Ramos (cell line): ENCODE measurements around the gene FAM83E.

Experiments used
- in situ Hi-C: fragments of 300-500 bp; cut with MboI; formaldehyde crosslinking; loops from one replicate; pipeline ENCODE4 v1.14.3; 2022; ENCODE audit warnings: low sequenced_read_pairs; ENCODE audit not compliant: unreplicated experiment

Gene FAM83E

DNA sequence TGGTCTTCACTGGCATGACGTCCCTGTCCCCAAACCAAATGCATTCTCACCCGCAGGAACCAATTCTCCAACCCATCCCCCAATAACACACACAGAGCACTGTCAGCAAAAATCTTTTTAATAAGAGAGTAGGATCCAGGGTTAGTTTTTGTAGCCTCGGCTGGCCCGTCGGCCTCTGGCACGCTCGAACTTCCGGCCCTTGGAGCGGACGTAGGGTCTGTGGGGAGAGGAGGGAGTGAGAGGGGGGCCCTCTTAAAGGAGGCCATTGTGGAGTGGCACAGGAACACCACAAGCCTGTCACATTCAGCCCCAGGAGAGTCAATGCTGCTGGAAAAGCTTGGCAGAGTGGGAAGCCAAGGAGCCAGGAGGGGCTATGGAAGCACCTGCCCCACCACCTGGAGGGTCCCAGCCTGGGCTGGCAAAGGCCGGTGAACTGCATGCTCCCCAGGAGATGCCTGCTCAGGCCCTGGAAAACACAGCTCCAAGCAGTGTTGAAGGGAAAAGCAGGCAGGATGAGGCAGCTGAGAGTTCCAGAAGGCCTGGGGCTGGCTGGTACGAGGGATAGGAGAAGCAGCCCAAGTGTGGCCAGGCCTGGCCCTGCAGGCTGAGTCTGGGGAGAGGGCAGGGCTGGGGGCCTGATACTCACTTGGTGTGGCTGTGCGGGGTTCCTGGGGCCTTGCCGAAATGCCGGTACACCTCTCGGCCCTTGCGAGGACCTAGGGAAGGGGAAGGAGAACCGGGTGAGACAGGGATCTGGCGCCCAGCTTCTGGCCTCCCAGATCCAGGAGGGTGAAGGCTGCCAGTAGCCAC lies 560 bp upstream of the FAM83E start:
- in situ Hi-C loops, result no loop called here

DNA sequence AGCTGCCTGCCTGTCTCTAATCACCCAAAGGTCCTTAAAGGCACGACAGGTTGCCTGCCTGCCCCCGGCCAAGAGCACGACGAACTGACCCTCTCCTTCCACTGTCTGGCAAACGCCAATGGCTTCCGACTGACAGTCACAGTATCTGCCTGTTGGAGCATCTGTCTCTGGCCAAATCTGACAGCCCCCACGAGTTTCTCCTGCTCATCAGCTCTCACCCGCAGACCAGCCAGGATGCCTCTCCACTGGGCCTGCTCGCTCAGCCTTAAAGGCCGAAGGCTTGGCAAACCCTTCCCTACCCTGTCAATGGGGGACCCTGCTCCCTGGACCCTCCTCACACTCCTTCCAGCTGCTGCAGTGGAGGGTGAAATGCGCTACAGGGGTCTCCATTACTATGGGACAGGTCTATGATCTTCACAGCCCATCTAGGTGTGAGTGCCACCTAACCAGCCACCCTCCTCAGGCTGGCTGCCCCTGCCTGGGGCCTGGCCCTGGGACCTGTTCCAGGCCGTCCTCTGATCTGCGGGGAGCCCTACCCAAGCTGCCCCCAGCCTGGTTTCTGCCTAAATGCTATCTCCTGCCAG lies 932 bp downstream of the FAM83E start:
- in situ Hi-C loops, result no loop called here

DNA sequence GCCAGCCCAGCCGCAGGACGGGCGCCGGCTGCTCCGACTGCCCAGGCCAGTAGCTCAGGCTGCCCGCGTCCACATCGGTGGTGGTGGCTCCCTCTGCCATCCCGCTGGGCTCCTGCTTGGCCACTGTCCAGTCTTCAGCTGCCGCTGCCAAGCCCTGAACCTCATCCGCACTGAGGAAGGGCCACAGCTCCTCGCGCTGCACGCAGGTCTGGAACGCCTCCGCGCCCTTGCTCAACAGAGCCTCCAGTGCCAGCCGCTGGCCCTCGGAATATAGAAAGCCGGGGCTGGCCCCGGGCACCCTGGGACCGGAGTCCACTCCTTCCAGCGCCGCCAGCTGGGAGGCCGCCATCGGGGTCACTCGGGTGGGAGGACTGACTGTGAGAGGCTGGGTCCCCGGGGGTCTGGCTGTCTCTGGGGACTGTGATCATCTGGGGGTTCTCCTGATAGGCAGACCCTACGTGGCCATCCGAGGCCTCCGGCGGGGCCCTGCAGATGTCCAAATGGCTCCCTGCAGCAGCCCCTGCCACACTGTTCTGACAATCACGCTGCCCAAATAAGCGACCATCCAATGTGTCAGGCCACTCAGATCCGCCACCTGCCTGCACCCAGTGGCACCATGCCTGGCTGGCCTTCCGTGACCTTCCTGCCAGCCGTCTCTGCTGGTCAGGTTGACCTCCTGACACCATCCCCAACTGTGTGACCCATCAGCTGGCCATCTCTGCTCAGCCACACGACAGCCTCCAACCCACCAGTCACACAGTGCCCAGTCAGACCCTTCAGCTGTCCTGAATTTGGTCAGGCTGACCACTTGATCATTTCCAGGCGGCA lies 1.6 kb downstream of the FAM83E start:
- in situ Hi-C loops, result no loop called here

DNA sequence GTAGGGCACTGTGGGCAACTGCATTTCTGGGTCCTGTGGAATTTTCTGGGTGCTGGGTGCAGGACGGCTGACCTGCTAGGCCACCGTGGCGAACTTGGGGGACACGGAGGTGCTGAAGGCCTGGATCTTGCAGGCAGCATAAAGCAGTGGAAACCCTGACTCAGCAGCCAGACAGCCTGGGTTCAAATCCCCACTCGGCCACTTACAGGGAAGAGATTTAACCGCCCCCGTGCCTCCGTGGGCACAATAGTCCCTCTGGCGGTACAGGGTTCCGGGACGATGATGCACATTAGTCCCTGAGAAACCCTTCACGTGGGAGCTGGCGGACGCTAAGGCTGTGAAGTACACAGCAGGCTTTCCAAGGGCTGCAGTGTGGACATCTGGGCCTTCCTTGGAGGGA lies 3.0 kb downstream of the FAM83E start:
- in situ Hi-C loops, result no loop called here

- in situ Hi-C loops, result no loop called here
Measured at GRCh38 chr19:48609571-48610108, 5.2 kb downstream of the FAM83E start.

DNA sequence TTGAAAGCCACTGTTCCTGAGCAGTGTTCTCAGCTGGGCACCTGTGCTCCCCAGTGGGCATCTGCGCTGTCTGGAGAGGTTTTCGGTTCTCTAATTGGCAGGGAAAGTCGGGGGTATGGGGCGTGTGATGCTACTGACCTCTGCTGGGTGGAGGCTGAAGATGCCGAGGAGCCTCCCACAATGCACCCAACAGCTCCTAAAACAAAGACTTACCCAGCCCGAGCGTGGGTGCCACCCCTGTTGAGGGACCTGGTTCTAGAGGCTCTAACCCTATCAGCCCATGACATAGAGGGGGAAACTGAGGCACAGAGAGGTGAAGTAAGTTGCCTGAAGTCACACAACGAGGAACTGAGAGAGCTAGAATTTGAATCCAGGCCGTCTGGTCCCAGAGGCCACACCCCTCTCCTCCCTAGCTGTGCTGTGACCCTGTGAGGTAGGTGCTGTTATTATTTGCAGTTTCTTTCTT lies 6.0 kb downstream of the FAM83E start:
- in situ Hi-C loops, result no loop called here

GRCh38 chr19:48607359-48607755 lies 7.5 kb downstream of the FAM83E start:
- in situ Hi-C loops, result no loop called here

- in situ Hi-C loops, result no loop called here
Measured at GRCh38 chr19:48606463-48607358, 8.2 kb downstream of the FAM83E start, which contains the start of gene SPACA4. Gene SPACA4, plus strand, starts transcription at chr19:48606742. Its CDS starts 237 bp downstream, at chr19:48606979.

DNA sequence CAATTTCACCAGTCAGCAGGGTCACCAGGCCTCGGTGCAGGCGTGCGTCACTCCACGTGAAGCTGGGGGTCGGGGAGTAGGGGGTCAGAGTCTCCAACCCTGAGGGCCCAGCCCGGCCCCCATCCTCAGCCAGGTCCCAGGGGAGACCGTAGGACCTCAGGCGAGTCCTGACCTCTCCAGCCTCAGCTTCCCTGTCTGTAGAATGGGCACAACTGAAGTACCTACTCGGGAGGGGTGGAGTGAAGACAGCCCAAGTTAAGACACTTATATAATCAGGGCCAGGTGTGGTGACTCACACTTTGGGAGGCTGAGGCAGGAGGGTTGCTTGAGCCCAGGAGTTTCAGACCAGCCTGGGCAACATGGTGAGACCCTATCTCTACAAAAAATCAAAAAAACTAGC lies 11.0 kb downstream of the FAM83E start:
- in situ Hi-C loops, result no loop called here

DNA sequence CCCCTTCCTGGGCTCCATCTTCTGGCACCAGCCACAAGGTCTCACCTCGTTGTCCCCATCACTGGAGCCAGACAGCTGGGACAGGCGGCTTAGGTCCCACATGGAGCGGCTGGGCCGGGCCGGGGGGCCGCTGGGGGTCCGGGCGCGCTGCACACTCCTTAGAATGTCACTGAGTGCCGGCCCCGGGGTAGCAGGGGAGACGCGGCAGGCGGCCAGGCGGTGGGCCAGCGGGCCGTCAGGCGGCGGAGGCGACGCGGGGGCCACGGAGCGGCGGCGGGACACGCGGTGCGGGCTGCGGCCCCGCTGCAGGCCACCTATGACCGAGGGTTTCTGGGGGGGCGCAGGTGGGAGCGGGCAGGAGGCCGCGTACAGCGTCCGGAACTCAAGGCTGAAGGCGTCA lies 11.4 kb downstream of the FAM83E start:
- in situ Hi-C loops, result no loop called here

DNA sequence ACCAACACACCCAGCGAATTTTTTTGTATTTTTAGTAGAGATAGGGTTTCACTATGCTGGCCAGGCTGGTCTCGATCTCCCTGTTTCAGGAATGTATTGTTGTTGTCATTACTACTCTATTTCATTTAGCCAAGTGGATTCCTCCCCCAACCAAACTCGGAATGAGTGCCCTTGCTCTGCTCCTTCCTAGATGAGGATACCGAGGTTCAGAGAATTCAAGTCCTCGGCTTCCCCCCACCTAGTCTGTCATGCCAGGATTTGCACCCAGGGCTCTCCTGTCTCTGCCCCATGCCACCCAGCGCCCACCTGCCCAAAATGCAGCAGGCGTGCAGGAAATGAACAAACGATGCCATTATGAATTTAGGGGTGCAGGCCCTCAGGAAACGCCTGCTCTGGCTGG lies 11.9 kb downstream of the FAM83E start:
- in situ Hi-C loops, result no loop called here

- in situ Hi-C loops, result no loop called here
Measured at GRCh38 chr19:48600679-48601417, 14.0 kb downstream of the FAM83E start.

- in situ Hi-C loops, result no loop called here
Measured at GRCh38 chr19:48598996-48599700, 15.7 kb downstream of the FAM83E start.

- in situ Hi-C loops, result no loop called here
Measured at GRCh38 chr19:48596679-48597465, 18.0 kb downstream of the FAM83E start.

- in situ Hi-C loops, result no loop called here
Measured at GRCh38 chr19:48596237-48596636, 18.6 kb downstream of the FAM83E start.

GRCh38 chr19:48595833-48596232 lies 19.0 kb downstream of the FAM83E start:
- in situ Hi-C loops, result no loop called here

GRCh38 chr19:48595171-48595570 lies 19.7 kb downstream of the FAM83E start:
- in situ Hi-C loops, result no loop called here

- in situ Hi-C loops, result no loop called here
Measured at GRCh38 chr19:48591021-48591420, 23.9 kb downstream of the FAM83E start.
